ENCODE measurements around the gene UVRAG.
"Not testable (repeated sequence)": the region's sequence is repeated elsewhere in the genome, so short reads cannot be mapped to it uniquely, and the experiment has no call there.

Gene UVRAG

GRCh38 chr11:75845324-75845723 lies 30.3 kb downstream of the UVRAG start:
- DNase-seq (no peak), ATAC-seq (no peak)

- ATAC-seq: no peak
- no peak for DNase-seq
These were observed 34.9 kb downstream of the UVRAG start for GRCh38 chr11:75849894-75850293.

DNA sequence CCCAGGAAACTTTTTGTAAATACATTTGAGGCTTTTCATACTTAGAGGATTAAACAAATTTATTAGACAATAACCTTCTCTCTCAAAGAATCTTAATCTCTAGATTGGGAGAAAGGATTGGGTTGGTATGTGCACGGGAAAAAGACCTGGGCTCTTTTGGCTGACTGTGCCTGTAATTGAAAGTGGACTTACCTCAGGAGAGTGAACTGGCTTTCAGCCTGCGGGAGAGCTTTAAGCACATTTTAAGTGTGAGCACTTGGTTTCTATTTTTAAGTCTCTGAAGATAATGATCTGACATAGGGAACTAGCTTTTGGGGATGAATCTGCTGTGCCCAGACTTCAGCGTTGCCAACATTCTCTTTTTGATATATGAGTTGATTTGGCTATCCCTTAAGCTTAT lies 35.8 kb downstream of the UVRAG start:
- ATAC-seq (no peak), DNase-seq (no peak)

DNA sequence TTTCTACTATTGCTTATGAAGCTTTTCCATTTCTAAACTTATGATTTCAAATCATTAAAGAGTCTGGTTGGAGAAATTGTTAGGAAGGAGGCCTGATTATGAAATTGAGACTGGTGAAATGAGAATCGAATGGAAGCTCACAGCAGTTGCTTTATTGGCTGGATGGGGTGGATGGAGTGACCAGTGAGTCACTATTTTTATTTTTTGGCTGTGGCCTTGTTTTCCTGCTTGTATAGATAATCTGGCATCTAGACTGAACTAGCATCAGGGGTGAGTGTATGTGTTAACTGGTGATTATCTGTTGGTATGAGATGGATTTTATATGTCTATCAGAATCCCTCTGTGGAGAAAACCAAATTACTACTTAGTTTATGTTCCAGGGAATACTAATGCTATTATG lies 36.2 kb downstream of the UVRAG start:
- DNase-seq (no peak), ATAC-seq (no peak)

- DNase-seq (no peak), ATAC-seq (no peak)
These were observed 37.5 kb downstream of the UVRAG start for GRCh38 chr11:75852406-75853017.

DNA sequence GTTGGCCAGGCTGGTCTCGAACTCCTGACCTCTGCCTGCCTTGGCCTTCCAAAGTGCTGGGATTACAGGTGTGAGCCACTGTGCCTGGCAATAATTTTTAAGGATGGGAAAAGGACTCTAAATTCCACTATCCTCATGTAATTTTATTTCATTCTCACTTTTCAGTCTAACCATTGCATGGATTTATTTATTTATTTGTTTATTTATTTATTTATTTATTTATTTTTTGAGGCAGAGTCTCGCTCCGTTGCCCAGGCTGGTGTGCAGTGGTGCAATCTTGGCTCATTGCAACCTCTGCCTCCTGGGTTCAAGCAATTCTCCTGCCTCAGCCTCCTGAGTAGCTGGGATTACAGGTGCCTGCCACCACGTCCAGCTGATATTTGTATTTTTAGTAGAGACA lies 38.6 kb downstream of the UVRAG start:
- DNase-seq, ATAC-seq: not testable (repeated sequence)

GRCh38 chr11:75853971-75854370 lies 39.0 kb downstream of the UVRAG start:
- ATAC-seq (no peak), DNase-seq (no peak)

DNA sequence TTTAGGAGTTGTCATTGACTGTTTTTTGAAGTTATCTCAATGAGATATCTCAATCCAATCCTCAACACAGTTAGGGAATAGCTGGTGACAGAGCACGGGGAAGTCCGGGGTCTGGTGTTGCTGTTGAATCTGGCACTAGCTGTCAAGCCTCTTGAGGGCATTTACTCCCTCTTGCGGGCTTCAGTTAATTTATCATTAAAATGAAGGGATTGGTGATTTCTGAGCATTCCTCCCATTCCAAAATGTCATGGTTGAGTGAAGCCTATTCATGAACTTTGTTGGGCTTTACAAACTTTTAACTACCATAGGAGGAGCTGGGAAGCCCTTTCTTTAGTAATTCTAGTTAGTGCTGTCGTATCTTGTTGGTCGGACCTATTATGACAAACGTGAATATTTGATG lies 40.2 kb downstream of the UVRAG start:
- no peak for DNase-seq
- no peak for ATAC-seq

DNA sequence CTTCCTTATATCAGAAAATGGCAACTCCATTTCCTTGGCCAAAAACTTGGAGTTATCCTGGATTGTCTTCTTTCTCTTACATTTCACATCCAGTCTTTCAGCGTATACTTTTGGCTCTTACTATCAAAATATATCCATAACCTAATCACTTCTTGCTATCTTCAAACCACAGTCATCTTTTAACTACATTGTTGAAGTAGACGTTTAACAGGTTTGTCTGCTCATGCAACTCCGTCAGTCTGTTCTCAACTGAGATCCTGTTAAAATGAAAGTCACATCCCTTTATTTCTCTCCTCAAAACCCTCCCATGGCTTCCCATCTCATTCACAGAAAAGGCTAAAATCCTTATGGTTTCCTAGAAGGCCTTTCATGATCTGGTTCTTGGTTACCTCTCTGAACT lies 41.9 kb downstream of the UVRAG start:
- DNase-seq (no peak), ATAC-seq (no peak)

- DNase-seq (no peak), ATAC-seq (no peak)
These were observed 43.0 kb downstream of the UVRAG start for GRCh38 chr11:75858042-75858441.

- no peak for ATAC-seq
- DNase-seq: no peak
These were observed 43.6 kb downstream of the UVRAG start for GRCh38 chr11:75858613-75859012.

GRCh38 chr11:75859614-75860013 lies 44.6 kb downstream of the UVRAG start:
- ATAC-seq (no peak), DNase-seq (no peak)

DNA sequence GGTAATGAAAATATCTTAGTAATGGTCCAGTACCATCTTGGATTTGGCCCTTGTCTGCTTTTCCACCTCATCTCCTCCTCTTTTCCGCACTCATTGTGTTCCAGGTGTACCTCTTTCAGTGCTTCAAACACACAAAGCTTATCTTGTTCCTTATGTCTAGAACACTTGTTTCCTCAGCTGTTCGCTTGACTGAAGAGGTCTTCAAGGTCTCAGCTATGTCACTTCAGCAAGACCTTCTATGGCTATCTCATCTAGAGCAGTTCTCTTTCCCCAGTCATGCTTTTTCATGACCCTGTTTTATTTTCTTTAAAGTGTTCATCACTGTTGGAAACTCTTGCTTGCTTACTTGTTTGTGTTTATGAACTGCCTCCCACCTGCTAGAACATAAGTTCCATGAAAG lies 47.4 kb downstream of the UVRAG start:
- no peak for DNase-seq
- ATAC-seq: no peak

DNA sequence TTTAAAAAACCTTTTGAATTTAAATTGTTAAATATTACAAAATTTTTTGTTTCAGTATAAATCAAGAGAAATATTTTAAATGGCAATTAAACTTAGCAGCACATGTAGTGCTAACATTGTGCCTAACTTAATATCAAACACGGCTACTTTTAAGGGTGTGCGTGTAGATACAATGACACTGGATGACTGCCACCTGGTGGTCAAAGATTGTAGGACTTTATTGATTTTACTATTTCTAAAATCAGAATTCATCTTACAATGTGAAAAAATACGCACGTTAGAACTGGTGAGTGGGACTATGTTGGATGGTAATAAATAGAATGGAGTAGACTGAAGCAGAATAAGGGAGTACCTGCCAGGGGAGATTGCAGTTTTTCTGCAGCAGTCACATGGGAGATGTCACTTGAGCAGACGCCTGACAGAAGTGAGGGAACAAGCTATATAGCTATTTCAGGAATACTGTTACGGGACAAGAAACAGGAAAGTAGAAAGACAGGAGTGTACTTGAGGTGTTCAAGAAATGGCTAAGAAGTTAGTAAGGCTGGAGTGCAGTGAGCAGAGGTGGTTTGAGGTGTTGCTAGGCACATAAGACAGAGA lies 52.9 kb downstream of the UVRAG start:
- DNase-seq: peak; percentile 45

DNA sequence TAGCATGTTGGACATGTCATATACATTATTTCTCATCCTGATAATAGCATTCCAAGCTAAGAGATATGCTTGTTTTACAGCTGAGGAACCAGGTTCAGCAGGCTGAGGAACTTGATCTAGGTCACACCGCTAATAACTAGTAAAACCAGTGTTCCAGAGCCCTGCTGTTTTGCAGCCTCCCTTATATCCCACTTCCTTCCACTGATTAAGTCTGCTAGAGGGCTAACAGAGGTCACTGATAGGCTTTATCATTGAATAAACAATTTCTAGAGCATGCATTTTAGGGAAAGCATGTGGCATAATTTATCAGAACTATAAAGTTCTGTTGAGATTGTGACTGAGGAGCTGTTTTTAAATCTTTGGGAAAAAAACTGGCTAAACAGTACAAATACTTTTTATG lies 54.0 kb downstream of the UVRAG start:
- no peak for DNase-seq
- ATAC-seq: no peak

More for the DNA sequence above, 52.9 kb downstream of the UVRAG start:
- no peak for ATAC-seq

DNA sequence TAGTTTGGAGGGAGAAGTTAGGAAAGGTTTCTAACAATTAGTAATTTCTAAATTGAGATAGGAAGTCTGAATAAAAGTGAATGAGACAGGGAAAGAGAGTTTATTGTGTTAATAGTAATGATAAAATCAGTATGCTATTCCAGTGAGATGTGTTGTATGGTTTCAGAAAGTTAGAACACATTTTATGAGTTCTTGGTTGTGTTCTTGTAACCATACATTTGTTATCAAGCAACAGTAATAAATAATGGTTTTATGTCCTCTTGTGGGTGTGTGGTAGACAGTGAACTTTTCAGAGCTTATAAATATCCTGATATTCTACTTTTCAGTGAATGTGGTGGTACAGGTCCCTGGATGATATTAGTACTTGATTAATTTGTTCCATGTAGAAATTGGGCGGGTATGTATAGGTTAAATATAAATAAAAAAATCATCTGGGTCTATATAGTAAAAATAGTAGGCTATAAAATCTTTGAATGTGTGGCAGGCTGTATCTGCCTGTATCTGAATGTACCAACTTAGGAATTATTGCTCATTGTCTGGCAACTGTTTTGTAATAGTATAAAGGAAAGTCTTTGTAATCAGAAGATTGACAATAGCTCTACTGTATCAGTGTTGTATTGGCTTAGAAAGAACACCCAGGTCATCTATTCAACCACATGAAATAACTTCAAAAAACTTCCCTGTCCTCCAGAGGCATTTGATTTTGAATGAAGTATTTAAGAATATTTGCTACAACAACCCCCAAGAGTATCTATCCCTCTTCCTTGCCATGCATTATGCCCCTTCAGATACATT lies 54.8 kb downstream of the UVRAG start:
- ATAC-seq: no peak
- DNase-seq: no peak

DNA sequence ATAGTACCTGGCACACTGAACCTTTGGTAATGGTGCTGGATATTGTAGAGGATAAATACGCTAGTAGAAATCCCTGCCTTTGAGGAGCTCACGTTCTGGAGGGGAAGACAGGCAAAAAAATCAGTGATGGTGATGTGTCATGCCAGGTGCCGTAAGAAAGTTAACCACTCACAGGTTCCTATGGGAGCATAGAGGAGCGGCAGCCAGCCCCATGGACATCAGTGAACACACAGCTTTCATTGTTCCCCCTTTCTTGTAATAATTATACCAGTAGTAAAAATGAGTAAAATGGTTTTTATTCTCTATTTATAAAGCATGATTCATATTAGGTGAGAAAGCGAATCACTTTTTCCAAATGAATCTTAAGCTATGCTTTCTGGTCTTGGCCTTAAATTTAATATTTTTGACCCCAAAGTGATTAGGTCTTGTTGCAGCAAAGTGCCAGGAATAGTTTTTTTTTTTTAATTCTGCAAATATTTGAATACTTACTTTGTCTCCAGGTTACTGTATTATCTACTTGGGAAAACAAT lies 57.9 kb downstream of the UVRAG start:
- peak; percentile 71 for ATAC-seq
- DNase-seq: no peak

DNA sequence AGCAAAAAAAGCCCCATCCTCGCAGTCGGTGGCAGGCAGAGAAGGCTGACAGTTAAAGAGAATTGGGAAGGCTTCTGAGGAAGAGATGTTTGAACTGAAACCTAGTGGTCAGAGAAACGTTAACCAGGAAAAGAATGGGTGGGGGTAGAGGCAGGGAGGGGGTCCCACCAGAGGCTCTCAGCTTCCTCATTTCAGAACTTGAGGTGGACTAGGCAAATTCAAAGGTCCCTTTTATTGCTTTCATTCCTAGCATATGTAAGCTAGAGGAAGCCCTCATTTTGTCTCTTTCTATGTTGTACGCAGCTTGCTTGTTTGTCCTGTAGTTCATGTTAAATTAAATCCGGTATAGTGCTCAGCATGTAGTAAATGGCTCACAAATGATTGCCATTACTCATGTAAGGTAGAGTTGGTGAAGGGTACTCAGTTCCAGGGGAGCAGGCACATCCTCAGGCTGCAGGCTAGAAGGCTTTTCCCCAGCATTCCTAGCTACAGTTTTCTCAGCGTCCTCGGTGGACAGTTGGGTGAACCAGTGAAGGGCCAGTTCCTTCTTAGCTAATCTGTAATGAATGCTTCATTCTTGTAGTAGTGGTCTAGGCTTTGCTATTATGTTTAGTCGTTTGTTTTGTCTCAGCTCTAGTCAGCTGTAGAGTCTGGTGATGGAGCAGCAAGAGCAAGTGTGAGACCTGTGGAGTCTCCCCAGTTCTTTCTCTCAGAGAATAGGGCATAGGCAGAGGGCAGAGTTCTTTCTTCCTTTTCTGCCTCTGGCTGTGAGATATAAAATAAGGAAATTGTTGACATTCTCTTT lies 58.6 kb downstream of the UVRAG start:
- DNase-seq: no peak
- ATAC-seq: peak; percentile 70

- ATAC-seq: no peak
- no peak for DNase-seq
These were observed 59.8 kb downstream of the UVRAG start for GRCh38 chr11:75874684-75875341.

DNA sequence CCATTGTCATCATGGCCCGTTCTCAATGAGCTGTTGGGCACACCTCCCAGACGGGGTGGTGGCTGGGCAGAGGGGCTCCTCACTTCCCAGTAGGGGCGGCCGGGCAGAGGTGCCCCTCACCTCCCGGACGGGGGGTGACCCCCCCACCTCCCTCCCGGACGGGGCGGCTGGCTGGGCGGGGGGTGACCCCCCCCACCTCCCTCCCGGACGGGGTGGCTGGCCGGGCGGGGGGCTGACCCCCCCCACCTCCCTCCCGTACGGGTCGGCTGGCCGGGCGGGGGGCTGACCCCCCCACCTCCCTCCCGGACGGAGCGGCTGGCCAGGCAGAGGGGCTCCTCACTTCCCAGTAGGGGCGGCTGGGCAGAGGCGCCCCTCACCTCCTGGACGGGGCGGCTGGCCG lies 62.3 kb downstream of the UVRAG start:
- DNase-seq, ATAC-seq: not testable (repeated sequence)

DNA sequence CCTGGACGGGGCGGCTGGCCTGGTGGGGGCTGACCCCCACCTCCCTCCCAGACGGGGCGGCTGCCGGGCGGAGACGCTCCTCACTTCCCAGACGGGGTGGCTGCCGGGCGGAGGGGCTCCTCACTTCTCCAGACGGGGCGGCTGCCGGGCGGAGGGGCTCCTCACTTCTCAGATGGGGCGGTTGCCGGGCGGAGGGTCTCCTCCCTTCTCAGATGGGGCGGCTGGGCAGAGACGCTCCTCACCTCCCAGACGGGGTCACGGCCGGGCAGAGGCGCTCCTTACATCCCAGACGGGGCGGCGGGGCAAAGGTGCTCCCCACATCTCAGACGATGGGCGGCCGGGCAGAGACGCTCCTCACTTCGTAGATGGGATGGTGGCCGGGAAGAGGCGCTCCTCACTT lies 62.9 kb downstream of the UVRAG start:
- DNase-seq, ATAC-seq: not testable (repeated sequence)

GRCh38 chr11:75878933-75879332 lies 63.9 kb downstream of the UVRAG start:
- no peak for DNase-seq
- ATAC-seq: no peak

Measured in stimulated activated naive CD8-positive, alpha-beta T cell treated with anti-CD3 and anti-CD28 coated beads, Interleukin-15, Interleukin-2, amounts not matched to agents 100 U/mL and 50 U/mL, for 24 hours (primary cell).